Activated CD4-positive, alpha-beta T cell treated with anti-CD3 and anti-CD28 coated beads, Interleukin-2, Interleukin-4, amounts not matched to agents 100 ng/mL and 50 ng/mL, durations not matched to agents 16 hours and 8 hours (primary cell): ENCODE measurements around the gene CALN1.

Source experiments
- DNase-seq: peaks from one replicate; pipeline ENCODE4 v3.0.0-alpha.2; 2020; ENCODE audit warnings: low spot score

The CALN1 gene

GRCh38 chr7:72183835-72184234, 228.3 kb downstream of the CALN1 start:
- no peak for DNase-seq

GRCh38 chr7:72182036-72182435, 230.1 kb downstream of the CALN1 start:
- DNase-seq, result no peak

- no peak for DNase-seq
Measured at GRCh38 chr7:72176875-72177274, 235.3 kb downstream of the CALN1 start.

- DNase-seq, result no peak
Measured at GRCh38 chr7:72170475-72170874, 241.7 kb downstream of the CALN1 start.

- no peak for DNase-seq
Measured at GRCh38 chr7:72163271-72163670, 248.9 kb downstream of the CALN1 start.

- no peak for DNase-seq
Measured at GRCh38 chr7:72161534-72161933, 250.6 kb downstream of the CALN1 start.

- no peak for DNase-seq
Measured at GRCh38 chr7:72159911-72160310, 252.2 kb downstream of the CALN1 start.

- DNase-seq, result no peak
Measured at GRCh38 chr7:72156671-72157070, 255.5 kb downstream of the CALN1 start.

GRCh38 chr7:72153132-72153512, 259.0 kb downstream of the CALN1 start:
- DNase-seq, result no peak

- no peak for DNase-seq
Measured at GRCh38 chr7:72152161-72153131, 259.7 kb downstream of the CALN1 start.

- DNase-seq, result no peak
Measured at GRCh38 chr7:72140566-72140965, 271.6 kb downstream of the CALN1 start.

- no peak for DNase-seq
Measured at GRCh38 chr7:72127136-72127535, 285.0 kb downstream of the CALN1 start.

- no peak for DNase-seq
Measured at GRCh38 chr7:72123913-72124312, 288.2 kb downstream of the CALN1 start.

GRCh38 chr7:72118366-72118765, 293.8 kb downstream of the CALN1 start:
- DNase-seq, result no peak

GRCh38 chr7:72114129-72114528, 298.0 kb downstream of the CALN1 start:
- no peak for DNase-seq

GRCh38 chr7:72112992-72113391, 299.1 kb downstream of the CALN1 start:
- no peak for DNase-seq

- DNase-seq, result no peak
Measured at GRCh38 chr7:72112530-72112929, 299.6 kb downstream of the CALN1 start.

GRCh38 chr7:72111086-72111485, 301.1 kb downstream of the CALN1 start:
- DNase-seq, result no peak

GRCh38 chr7:72109566-72109965, 302.6 kb downstream of the CALN1 start:
- no peak for DNase-seq

- DNase-seq, result no peak
Measured at GRCh38 chr7:72106405-72106804, 305.7 kb downstream of the CALN1 start.

- DNase-seq, result no peak
Measured at GRCh38 chr7:72101444-72101843, 310.7 kb downstream of the CALN1 start.

- no peak for DNase-seq
Measured at GRCh38 chr7:72099784-72100183, 312.4 kb downstream of the CALN1 start.

- no peak for DNase-seq
Measured at GRCh38 chr7:72098807-72099580, 313.1 kb downstream of the CALN1 start.
